ENCODE measurements around the gene RAB14.
"Not testable (repeated sequence)": the region's sequence is repeated elsewhere in the genome, so short reads cannot be mapped to it uniquely, and the experiment has no call there.

Gene RAB14

DNA sequence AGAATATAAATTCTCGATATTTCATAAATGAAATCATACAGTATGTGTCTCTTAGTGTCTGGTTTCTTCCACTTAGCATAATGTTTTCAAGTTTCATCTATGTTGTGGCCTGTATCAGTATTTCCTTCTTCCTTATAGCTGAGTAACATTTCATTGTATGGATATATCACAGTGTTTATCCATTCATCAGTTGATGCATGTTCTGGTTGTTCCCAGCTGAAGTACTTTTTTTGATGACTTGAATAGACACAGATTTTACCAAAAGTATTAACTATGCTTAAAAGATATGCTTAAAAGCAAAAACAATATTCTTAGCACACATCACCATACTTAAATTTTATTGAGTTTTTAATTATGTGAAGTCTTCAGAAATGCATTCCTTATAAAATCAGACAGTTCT, 12.7 kb downstream of the RAB14 start:
- DNase-seq: no peak

DNA sequence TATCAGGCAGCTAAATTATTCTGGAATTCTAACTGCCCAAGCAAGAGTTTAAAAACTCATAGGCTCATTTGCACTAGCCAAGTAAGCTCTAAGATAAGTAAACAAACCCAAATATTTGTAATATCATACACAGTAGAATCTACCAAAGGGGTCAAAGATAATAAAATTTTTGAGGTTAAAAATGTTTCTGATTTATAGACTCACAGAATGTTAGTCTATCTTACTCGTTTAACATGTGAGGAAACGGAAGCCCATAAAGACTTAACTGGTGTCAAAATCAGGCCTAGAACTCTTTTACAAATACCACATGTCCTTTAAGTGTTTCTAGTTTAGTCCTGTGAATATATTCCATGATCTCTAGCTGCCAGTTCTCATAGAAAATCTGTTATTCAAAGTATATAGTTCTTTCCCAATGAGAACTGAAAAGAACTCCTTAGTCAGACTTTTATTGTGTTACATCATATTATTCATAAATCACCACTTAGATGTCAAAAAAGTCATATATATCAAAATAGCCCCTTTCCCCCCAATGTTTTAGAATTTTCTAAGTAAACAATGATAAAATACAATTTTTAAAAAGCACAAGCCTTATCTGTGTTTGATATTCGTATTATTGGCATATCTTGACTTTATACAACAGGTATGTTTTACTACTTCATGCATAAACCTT, 13.9 kb downstream of the RAB14 start:
- DNase-seq: no peak

DNA sequence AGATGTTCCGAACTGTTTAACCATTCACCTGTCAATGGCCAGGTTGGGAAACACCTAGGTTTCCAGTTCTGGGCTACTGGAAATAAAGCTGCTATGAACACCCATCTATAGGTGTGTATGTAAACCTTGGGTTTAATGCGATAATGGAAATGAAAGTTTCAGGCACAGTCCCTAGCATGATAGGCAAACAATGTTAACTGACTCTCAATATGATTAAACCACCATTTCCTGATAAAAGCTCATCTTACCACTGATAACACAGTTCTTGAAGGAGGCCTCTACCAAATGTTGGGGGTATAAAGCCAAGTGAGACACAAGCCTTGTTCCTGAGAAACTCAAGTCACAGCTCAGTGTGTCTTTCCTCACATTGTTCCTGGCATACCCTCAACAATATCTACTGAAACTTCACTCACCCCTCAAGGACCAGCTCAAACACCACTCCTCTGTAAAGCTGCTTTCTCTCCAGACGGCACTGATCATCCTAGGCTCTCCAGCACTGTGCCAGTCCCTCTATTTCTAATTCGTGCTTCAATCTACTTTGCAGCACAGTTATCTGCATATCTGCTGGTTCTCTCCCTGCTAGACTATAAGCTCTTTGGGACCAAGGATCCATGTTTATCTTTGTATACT, 15.8 kb downstream of the RAB14 start:
- no peak for DNase-seq

DNA sequence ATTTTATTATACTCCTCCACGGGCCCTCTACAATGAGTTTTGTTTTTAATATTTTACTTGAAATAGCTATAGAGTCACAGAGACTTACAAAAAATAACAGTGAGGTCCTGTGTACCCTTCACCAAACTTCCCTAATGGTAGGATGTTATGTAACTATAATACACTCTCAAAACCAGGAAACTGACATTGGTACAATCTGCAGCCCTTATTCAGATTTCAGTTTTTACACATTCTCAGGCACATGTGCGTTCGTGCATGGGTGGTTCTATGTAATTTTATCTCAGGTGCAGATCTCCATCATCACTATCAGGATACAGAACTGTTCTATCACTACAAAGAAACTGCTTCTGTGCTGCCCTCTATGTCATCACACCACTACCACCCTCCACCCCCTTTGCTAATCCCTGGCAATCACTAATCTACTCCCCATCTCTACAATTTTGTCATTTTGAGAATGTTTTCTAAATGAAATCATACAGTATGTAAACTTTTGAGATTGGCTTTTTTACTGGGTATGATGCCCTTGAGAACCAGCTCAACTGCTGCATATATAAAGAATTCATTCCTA, 16.4 kb downstream of the RAB14 start:
- peak; percentile 19 for DNase-seq

DNA sequence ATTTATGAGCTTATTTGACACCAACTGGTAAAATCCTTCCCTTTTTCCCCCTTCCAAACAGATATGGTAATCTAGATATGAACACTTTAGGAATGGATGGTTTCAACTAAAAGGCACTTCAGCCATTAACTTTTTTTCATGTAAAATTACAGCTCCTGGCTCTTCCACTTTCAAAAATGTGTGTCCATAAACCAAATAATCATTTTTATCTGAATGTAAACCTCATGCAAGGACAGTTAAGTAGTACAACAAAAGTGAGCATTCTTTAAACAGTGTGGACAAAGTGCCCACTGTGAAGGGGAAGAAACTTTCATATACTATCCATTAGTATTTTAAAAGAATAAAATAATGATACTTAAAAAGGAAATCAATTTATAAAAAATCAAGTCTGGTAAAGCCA, 17.2 kb downstream of the RAB14 start:
- DNase-seq: no peak

DNA sequence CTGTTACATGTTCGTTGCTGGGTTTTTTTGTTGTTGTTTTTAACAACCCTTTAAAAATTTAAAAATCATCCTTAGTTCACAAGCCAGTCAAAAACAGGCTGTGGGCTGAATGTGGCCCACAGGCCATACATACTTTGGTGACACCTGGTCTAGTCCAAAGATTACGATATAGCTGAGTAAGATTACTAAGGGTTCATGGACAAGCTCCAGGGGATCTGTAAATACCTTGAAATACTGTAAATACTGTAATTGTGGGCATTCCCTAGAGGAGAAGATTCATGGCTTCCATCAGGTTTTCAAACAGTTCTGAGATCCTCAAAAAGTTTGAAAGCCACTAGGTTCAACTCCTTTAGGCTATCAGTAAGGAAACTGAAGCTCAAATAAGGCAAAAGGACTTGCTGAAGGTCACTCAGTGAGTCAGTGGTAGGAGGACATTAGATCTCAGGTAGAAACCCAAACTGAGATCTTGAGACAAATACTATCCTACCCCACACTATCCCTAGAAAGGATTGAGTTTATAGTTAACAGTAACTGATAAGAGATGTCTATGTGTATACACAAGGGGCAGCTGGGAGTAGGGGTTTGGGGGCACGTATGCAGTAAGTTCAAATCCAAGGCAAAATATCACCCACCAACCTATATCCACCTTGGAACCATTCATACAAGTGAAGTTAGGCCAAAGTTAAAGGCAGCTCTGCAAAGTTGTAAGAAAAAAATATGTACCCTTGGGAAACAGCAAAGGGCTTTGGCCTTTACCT, 17.8 kb downstream of the RAB14 start:
- DNase-seq: no peak

DNA sequence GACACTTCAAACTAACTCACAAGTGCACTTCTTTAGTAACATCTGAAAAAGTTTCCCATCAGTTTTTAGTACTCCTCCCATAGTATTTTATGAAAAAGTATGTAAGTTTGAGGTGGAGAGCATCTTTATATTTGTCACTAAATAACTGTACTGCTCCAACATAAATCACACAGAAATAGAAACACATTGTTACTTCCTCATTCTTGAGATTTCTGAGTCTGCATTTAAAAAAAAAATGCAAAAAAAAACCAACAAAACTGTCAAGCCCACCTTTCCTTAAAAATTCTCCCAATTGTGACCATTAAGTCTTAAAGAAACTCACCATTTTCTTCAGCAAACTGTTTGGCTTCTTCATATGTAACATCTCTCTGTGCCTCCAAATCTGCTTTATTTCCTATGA, 18.7 kb downstream of the RAB14 start:
- no peak for DNase-seq

DNA sequence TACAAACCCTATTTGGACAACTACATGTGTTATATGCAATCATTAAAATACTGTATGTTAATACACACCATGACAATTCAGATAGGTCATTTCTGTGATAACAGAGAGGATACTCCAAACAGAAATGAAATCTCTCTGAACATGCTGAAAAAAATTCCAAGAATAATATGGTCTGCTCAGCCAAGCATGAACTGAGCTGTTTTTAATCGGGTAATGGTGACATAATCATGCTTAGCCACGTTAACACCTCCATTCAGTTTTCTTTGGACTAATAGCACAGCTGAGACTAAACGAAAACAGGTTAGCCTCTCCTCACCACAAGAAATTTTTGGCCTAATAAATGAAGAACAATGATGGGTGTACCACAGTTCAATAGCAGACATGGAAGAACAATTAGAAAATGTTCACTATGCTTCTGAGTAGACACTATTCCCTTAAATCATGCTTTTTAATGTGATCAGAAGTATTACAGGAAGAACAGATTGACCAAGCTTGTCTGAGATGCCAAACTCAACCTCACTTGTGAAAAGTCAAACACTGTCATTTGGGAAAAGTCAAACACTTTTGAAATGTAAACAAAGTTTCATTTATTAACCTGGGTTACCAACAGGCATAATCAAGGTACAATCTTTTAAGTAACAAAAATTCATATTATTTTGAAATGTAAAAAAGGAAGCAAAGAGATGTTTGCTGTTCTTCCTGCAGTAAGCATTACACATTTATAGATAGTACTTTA, 19.4 kb downstream of the RAB14 start:
- no peak for DNase-seq

DNA sequence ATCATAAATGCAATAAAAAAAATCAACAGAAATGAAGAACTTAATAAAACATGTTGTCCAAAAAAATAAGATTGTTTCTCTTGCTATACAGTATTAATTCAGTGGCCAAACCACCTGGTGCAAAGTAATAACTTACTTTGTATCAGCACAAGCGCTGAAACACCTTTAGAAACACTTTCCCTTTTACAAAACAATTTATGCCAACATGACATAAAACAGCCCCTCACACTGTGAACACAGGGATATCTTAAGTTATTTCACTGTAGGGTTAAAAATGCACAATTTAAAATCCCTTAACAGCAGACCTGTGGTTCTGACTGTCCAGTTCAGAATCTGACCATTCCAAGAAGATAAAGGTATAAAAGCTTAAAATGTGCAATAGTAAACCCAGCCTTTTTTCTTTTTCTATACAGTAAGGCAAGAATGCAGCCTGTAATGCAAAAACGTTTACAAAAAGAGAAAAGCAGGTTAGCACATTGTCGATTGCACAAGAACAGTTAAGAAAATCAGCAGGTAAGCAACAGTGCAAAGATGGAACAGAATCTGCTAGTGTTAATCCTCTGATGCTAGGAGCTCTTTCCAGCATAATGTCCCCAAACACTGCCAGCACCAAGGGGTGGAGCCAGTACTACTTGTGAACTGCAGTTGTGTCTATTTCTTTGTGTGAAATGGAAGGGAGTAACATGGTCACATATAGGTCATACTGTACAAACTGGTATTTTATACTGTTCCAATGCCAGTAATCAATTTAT, 21.6 kb downstream of the RAB14 start:
- DNase-seq: no peak

DNA sequence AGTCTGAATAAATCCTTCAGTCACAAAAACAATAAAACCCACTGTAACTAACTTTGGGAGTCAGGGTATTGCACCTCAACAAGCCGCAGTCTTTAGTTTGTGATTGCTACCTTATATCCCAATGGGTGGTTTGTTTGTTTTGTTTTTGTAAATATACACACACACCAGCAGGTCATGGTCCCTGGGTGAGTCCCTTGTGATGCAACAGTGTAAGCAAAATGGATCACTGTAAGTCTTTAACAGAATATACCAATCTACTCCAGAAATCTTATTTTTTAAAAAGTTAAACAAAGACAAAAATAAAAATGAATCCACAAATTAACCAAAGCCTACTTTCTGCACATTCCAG, 22.3 kb downstream of the RAB14 start:
- DNase-seq: not testable (repeated sequence)

DNA sequence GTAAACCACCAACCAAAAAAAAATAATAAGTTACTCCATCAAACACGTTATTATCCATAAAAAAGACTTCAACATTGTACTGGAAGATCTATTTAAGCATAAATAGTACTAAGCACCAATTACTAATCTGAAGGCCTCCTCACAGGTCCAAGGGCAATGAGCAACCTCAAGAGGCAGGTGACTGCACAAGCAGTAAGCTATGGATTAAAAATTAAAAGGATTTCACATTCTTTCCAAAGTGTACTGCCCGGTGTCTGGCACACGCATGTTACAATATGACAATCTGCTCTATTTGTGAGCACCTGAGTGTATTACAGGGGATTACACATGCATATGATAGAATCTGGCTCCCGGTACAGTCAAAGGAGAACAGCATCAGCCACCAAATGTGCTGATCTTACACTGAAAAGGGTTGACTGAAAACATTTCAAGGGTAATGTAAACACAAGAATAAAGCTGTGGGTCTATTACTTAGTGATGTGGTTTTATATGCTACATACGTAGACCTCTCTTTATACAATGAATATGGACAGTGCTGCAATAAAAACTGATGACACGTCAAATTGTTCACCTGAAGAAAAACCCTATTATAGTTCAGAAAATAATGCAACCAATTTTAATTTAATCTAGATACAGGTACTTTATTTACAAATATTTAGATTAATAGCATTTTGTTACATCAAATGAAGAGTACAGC, 22.8 kb downstream of the RAB14 start:
- no peak for DNase-seq

DNA sequence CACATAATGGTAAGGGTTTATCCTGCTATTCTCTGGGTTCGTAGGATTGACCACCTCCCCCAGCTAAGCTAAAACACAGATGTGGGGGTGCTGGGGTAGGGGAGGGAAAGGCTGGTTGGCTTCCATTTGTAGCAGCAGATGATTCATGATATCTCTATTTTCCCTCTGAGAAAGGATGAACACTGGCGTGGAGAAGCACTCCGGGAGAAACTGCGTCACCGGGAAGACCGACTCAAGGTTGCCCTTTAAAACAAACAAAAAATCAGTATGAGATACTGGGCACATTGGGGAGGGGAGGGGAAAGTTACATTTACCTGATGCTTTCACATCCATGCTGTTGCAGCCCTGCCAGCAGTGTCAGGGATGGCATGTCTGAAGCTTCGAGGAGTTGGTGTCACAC, 28.2 kb downstream of the RAB14 start:
- no peak for DNase-seq

DNA sequence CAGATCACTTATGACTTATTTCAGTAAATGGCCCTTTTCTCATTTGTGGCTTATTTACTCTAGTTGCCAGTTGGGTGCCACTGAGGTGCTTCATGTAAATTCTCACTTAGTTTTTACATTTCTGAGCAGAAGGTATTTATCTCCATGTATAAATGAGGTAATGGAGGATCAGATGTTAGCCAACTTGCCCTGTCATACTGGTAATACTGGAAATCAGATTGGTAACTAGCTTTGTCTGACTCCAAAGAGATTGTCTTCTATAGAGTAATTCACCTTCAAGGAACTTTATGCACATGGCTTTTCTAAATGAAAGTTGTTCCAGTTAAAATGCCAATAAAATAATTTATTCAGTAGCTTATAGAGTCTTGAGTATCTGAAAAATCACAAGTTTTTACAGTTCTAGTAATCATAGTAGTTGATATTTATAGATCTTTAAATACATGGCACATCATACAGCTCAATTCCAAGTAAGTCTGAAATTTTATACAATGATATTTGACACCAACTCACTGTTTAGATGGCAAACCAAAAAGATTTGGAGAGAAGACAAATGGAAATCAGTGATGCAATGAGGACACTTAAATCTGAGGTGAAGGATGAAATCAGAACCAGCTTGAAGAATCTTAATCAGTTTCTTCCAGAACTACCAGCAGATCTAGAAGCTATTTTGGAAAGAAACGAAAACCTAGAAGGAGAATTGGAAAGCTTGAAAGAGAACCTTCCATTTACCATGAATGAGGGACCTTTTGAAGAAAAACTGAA, 28.8 kb downstream of the RAB14 start:
- no peak for DNase-seq

DNA sequence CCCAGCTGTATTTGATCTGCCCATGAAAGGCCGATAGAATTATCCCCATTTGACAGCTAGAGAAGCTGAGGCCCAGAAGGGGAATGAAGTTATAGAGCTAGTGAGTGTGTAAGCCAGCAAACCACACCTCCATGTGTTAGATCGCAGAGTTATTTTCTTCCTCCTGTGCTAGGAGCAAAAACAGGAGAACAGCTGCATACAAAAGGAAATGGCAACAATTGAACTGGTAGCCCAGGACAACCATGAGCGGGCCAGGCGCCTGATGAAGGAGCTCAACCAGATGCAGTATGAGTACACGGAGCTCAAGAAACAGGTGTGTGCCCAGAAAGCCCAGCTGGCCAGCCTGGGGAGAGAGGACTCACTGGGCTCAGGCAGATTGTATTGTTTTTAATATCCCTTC, 30.4 kb downstream of the RAB14 start:
- DNase-seq: peak; percentile 20

DNA sequence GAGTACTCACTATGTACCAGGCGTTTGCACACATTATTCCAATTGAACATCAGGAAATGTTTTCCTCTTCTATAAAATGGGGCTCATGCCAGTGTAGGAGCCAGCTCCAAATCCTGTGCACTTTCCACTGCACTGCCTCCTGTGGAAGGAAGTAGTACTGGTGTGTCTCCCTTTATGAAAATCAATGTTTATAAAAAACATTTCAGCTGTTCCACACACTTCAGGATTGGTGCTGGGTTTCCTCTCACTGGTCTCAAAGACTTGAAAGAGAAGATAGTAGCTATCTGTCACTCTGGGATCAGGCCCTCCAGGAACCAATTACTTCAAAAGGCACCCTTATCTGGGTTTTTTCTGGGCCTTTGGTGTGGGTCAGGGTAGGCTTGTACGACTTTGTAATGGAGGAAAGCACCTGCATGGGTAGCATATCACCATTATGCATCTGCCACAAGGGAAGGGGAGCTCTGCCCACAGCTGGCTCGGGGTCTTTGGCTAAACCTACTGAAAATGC, 32.5 kb downstream of the RAB14 start:
- peak; percentile 22 for DNase-seq

DNA sequence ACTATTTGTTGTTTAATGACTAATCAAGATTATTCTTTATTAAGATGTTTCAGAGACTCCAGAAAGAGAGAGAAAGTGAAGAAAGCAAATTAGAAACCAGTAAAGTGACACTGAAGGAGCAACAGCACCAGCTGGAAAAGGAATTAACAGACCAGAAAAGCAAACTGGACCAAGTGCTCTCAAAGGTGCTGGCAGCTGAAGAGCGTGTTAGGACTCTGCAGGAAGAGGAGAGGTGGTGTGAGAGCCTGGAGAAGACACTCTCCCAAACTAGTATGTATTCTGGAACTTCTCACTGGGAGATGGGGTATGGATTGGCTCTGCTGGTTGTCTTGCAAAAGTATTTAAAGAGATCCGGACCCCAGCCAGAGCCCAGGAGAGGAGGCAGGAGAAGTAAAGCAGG, 33.6 kb downstream of the RAB14 start:
- no peak for DNase-seq

DNA sequence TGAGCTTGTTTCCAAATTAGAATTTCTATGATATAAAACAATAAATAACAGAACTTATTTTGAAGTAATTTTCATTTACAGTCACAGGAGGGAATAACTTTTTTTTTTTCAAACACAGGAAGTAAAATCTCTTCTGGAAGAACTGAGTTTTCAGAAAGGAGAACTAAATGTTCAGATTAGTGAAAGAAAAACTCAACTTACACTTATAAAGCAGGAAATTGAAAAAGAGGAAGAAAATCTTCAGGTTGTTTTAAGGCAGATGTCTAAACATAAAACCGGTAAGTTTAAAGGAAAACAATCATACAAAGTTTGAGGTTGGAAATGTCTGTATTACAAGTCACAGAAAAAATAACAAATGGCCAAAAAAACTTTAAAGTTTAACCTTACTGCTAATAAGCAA, 41.6 kb downstream of the RAB14 start:
- no peak for DNase-seq

DNA sequence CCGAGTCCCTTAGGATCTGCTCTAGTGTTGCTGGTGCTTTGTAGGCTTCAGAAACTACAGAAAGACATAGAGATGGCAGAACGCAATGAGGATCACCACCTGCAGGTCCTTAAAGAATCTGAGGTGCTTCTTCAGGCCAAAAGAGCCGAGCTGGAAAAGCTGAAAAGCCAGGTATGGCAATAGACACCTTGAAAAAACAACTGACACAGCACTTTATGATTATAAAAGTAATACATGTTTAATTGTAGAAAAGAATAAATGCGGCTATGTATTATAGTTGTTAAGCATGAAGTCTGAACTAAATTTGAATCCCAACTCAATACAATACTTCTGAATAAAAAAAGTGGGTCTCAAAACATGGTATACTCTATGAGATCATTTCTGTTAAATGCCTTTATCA, 43.7 kb downstream of the RAB14 start:
- no peak for DNase-seq

DNA sequence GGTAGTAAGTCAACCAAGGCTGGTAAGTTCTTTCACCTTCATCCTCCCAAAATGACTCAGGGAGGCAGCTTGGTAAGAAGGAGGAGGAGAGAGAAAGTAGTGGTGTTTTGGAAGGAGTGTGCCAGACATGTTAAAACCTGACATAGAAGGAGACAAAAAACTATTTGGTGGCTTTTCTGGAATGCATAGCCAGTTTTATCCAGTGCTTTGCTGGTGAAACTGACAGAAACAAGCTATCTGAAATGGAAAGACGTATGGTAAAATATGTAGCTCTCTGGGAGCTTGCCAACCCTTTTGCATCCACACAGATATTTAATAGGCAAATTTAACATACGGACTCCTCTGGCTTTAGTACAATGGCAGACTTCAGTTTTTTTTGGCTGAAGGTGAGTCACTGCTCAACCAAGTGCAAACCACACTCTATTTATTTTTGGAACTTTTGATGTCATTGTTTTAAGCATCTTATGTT, 45.4 kb downstream of the RAB14 start:
- peak; percentile 36 for DNase-seq

DNA sequence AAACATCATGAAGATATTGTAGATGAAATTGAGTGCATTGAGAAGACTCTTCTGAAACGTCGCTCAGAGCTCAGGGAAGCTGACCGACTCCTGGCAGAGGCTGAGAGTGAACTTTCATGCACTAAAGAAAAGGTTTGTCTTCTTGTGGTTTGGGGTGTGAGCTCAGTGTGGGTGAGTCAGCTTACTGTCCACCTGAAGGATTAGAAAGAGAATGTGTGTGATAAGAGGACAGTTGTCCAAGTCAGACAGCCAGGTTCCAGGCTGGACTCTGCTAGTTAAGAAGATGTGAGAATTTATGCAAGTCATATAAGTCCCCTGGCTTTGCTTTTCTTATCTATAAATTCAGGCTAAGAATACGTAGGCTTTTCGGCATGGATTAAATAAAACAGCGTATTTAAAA, 46.9 kb downstream of the RAB14 start:
- DNase-seq: no peak

DNA sequence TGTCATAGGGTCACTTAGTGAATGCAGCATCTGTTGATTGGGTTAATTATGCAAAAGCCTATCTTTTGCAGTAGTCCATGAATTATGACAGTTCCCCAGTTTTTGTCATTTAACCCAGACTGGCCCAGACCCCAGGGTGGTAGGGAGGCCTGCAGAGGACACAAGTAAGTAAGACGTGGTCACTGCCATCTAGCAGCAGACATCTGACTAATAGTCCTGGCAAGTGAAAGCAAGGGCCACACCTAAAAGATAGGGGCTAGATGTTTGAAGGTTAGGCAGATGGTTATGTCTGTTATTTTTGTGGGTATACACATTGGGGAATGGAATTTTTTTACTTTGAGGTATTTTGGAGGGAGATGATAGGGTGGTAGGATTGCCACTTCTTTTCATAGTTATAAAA, 48.0 kb downstream of the RAB14 start:
- DNase-seq: no peak
